ENCODE measurements around the gene MCM7.

The MCM7 gene

GRCh38 chr7:100093054-100093453, 8.1 kb downstream of the MCM7 start:
- DNase-seq, result no peak

DNA sequence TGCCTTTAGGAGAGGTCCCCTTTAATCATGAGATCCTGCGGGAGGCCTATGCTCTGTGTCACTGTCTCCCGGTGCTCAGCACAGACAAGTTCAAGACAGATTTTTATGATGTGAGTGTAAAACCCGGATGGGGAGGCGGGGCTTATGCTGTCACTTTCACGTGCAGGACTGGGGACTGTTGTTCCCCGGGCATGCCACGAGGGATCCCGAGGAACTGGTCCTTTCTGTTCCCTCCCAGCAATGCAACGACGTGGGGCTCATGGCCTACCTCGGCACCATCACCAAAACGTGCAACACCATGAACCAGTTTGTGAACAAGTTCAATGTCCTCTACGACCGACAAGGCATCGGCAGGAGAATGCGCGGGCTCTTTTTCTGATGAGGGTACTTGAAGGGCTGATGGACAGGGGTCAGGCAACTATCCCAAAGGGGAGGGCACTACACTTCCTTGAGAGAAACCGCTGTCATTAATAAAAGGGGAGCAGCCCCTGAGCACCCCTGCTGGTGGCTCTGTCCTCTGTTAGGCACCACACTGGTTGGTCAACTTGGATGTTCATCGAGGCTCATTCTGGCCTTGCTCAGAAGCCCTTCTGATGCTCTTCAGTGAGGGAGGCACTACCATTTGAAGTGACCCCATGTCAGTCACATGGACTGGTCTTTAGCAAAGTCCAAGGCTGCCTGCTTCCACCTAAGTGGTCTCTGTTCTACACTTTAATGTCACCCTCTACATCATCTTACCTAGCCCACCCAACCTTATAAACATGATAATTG, 9.6 kb downstream of the MCM7 start:
- DNase-seq, result peak; percentile 16

- DNase-seq, result no peak
These were observed 10.4 kb downstream of the MCM7 start for GRCh38 chr7:100090527-100091410.

DNA sequence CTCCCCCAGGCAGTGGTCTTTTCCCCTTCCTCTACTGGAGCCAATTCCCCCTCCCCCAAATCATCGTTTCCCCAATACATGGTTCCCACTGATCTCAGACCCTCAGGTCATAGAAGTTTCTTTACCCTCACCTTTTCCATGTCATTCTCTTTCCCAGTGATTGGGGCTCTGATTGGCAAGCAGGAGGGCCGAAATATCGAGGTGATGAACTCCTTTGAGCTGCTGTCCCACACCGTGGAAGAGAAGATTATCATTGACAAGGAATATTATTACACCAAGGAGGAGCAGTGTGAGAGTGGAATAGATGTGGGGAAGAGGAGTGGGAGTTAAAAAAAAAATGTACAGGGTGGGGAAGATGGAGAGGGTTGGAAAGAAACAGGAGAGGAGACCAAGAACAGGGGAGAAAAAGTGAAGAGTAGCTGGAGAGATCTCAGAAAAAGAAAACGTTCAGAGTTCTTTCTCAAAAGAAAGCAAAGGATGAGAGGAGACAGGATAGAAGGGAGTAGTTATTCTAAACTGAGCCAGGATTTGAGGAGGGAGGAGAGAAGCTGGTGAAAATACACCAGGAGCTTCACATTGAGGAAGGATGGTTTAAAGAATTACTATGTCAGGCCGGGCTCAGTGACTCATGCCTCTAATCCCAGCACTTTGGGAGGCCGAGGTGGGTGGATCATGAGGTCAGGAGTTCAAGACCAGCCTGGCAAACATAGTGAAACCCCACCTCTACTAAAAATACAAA, 11.6 kb downstream of the MCM7 start:
- DNase-seq, result no peak

DNA sequence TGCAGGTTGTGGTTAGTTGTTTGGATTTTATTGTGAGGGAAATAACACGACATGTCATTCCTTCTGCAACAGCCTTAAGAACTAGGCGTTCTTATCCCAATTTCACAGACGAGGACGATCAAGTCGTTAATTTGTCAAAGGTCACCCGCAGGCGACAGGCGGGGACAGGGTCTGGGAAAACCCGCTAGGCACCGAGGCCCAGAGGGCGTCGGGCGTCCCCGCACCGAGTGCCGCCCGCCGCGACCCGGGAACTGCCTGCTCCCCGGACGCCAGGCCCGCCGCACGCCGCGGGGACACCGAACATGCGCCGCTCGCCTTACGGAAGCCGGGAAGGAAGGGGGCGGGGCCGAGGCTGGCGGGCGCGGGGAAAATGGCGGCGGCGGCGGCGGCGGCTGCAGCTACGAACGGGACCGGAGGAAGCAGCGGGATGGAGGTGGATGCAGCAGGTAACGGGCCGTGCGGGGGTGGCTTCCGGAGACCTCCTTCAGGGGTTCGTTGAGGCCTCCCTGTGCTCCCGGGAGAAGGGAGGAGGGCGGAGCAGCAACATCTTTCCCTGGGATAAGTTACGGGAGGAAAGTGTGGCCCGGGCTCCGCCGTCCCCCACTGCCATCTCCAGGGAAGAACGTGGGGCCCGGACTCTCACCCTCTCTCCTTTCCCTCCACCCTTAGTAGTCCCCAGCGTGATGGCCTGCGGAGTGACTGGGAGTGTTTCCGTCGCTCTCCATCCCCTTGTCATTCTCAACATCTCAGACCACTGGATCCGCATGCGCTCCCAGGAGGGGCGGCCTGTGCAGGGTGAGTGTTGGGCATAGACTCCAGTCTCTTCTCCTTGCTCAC, 12.4 kb downstream of the MCM7 start, which contains the start of gene COPS6:
Gene COPS6 (plus strand): TSS at position 349 of the 837 bp plus-strand sequence. CDS start 22 bp downstream, at position 371.
- DNase-seq, result peak; percentile 64

- no peak for DNase-seq
These were observed 13.0 kb downstream of the MCM7 start for GRCh38 chr7:100088095-100088620.

GRCh38 chr7:100087055-100087750, 14.0 kb downstream of the MCM7 start:
- no peak for DNase-seq

- no peak for DNase-seq
These were observed 15.7 kb downstream of the MCM7 start for GRCh38 chr7:100085515-100085914.

GRCh38 chr7:100082978-100083377, 18.2 kb downstream of the MCM7 start:
- DNase-seq, result no peak

DNA sequence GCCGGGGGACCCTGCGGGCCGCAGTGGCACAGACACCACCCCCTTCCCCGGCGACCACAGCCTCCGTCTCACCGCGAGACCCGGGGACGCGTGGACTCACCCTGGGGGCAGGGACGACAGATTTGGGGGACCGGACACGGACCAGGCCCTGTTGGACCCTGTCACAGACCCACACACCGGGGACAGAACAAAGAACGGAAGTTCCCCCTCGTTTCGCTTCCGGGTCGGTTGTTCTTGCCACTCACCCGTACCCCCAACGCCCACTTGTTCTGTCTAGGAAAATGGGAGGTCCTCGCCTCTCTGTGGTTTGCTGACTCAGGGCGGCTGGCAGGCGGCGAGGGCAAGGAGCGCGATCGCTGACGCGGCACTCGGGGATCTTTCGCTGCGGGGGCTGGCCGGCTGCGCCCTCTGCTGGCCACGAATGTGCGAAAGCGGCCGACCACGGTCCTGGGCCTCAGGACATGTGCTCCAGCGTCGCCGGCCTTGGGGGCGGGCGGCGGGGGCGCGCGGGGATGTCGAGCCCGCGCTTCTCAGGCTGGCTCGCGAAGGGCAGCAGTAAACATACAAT, 19.6 kb downstream of the MCM7 start, which contains the start of gene ZNF3:
Gene ZNF3 (minus strand): TSS at position 189 of the 568 bp plus-strand sequence. CDS start 4,366 bp downstream, outside the sequence.
- peak; percentile 96 for DNase-seq

DNA sequence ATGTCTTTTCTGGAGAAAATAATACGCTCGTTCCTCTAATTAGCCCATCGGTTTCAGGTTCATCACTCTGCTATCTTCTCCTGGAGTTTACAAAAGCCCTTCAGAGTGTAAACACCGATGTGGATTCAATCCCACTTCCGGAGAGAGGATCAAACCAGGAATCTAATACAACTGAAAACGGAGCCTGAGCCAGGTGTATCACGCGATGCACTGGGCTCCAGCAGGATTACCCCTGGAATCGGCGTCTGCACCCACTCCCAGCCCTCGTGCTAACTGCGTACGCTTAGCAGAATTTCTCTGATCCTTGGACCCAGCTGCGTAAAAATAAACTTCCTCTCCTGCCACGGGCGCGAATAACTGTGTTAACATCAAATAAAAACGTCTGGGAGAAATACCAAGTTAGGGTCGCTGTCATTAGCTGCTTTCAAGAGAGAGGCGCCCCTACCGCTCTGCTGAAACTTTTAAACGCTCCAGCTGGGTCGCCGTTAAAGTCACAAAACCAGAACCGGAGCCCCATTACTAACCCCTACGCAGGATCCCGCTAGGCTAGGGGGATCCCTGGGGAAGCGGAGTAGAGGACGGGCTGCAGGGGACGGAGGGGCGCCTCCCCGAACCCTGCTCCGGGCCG, 20.2 kb downstream of the MCM7 start:
- peak; percentile 17 for DNase-seq

DNA sequence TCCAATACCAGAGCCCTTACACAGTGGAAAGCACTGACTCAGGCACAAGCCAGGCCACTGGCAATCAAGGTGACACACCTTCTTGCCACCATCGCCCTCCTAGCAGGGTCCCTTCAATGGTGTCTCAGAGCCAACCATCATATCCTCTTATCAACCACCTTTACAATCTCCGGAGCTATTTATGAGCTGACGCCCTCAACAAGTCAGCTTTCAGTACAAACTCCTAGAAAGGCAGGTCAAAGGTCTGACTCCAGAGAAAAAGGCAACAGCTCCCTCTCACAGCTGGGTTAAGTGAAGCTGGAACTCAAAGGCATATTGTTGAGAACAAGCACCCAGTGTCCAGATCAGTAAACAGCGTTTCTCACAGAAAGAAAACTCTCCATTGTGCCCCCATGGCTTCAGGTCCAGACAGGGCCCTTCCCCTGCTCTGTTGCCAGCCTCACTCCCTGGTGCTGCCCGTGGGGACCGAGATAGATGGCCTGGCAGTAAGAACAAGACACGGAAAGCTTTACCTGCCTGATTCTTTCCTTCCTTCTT, 22.1 kb downstream of the MCM7 start:
- no peak for DNase-seq

- no peak for DNase-seq
These were observed 24.0 kb downstream of the MCM7 start for GRCh38 chr7:100077205-100077604.

DNA sequence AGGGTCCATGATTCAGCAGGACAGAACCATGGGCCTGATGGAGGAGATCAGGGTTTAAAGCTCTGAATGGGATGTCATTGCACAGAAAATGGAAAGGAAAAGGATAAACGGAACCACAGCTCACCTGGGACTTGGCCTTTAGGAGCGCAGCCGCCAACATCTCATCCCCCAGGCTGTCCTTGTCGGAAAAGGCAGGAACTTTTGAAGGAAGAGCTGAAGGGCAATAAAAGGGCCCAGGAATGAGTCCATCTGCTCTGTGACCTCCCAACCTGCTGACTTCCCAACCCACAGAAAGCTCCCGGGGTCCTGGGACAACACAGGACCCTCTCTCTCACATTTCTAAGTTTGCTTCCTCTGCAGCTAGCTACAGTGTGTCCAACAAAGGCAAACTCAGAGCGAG, 25.8 kb downstream of the MCM7 start:
- DNase-seq, result no peak

DNA sequence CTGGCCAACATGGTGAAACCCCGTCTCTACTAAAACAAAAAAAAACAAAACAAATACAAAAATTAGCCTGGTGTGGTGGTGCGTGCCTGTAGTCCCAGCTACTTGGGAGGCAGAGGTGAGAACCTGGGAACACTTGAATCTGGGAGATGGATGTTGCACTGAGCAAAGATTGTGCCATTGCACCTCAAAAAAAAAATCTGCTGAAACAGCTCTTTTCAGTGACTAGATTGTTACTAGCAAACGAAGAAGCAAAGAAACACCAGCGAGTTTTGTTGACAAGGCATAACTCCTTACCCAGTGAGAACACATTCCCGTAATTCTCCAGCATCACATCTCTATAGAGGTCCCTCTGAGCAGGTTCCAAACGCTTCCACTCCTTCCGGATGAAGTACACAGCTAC, 26.4 kb downstream of the MCM7 start:
- no peak for DNase-seq

GRCh38 chr7:100072462-100072861, 28.7 kb downstream of the MCM7 start:
- DNase-seq, result no peak

DNA sequence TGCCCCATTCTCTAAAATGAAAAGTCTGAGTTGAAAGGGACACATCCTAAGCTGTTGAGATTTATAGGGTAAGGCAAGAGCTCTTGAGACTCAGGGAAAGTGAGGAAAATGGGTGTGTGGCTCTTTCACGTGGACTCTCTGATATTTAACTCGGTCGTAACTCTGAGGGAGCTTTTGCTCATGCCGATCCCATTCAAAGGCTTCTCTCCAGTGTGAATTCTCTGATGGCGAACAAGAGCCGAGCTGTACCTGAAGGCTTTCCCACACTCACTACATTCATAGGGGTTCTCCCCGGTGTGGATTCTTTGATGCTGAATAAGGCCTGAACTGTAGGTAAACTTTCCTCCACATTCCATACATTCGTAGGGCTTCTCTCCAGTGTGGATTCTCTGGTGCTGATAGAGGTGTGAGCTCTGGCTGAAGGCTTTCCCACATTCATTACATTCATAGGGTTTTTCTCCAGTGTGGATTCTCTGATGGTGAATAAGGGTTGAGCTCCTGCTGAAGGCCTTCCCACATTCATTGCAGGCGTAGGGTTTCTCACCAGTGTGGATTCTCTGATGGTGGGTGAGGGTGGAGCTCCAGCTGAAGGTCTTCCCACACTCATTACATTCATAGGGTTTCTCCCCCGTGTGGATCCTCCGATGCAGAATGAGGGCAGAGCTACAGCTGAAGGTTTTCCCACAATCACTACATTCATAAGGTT, 30.0 kb downstream of the MCM7 start:
- DNase-seq, result no peak

DNA sequence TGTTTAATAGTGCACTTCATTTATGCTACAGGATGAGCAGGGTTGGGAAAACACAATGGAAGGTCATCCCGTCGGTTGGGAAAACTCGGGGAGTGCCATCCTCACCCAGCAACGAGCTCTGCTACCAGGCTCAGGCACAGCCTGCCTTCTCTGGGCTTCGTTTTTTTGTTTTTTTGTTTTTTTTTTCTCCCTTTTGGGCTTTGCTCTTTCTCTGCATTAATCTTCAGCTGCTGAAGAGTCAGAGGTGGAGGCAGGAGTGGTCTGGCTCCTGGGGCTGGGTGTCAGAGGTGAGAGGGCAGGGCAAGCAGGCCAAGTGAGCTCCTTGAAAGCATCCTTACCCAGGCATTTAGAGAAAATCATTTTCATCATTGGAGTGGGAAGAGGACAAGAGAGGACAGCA, 31.2 kb downstream of the MCM7 start:
- DNase-seq, result no peak

DNA sequence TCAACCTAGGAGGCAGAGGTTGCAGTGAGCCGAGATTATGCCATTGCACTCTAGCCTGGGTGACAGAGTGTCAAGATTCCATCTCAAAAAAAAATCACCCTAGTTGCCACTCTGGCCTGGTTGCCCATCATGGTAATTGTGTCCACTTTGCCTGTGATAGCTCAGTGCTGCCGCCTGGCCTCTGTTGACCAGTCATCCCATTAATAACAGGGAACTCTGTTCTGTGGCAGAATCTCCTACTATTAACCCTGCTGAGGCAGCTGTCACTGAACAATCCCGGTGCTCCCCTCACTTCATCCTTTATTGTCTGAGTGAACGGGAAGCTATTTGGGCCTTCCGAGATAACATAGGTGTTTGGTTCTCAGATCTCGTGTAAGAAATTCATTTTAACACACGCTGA, 34.2 kb downstream of the MCM7 start:
- DNase-seq, result no peak
